Natural killer cell (primary cell): Measurements from ENCODE around the gene CEP131. TPM values are rescaled to one million over a fixed set of nuclear protein-coding genes. Genes with fewer than 3 reads are reported as not detected.

ENCODE experiments used
- ATAC-seq, 3 donors: fragments of 150-1000 bp in 2 of 3; fragments of 200-7000 bp in 1 of 3; cut with Tn5 transposase; 1 replicate in 1 of 3; 2 replicates in 2 of 3; pipeline ENCODE4 v1.10.0; 2021; ENCODE audit warnings: mild to moderate bottlenecking in 2 of 3, moderate library complexity in 2 of 3
- DNase-seq, 2 donors: peaks; one replicate each; pipeline versions ENCODE4 v3.0.0 to v3.0.0-alpha.2; 2013 to 2021; ENCODE audit warnings: mixed read lengths in 1 of 2
- H3K27ac ChIP-seq: one replicate; pipeline ENCODE4 v1.5.1; 2013; ENCODE audit warnings: mild to moderate bottlenecking, low read length
- H3K27me3 ChIP-seq: one replicate; pipeline ENCODE4 v1.6.1; 2013; ENCODE audit warnings: low read length; ENCODE audit not compliant: control insufficient read depth, insufficient read depth
- H3K36me3 ChIP-seq: one replicate; pipeline ENCODE4 v1.6.1; 2013; ENCODE audit warnings: low read length; ENCODE audit not compliant: control insufficient read depth, insufficient read depth
- H3K4me1 ChIP-seq: one replicate; pipeline ENCODE4 v1.6.1; 2013; ENCODE audit warnings: low read length; ENCODE audit not compliant: control insufficient read depth, insufficient read depth
- H3K4me3 ChIP-seq: one replicate; pipeline ENCODE4 v1.5.1; 2013; ENCODE audit warnings: low read length
- H3K9me3 ChIP-seq: one replicate; pipeline ENCODE4 v1.6.1; 2013; ENCODE audit warnings: low read length; ENCODE audit not compliant: control insufficient read depth, insufficient read depth
- H3K27ac Mint-ChIP-seq, 2 donors: one replicate each; pipeline ENCODE4 v1.8.0; 2022; ENCODE audit warnings: mild to moderate bottlenecking in 2 of 2, mixed read lengths in 2 of 2, moderate library complexity in 1 of 2
- H3K27me3 Mint-ChIP-seq, 2 donors: one replicate each; pipeline ENCODE4 v1.8.0; 2022; ENCODE audit warnings: low read depth in 2 of 2, mixed read lengths in 2 of 2
- H3K36me3 Mint-ChIP-seq: one replicate; pipeline ENCODE4 v1.8.0; 2022; ENCODE audit warnings: mixed read lengths
- H3K4me1 Mint-ChIP-seq, 2 donors: one replicate each; pipeline ENCODE4 v1.8.0; 2022; ENCODE audit warnings: mixed read lengths in 2 of 2
- H3K4me3 Mint-ChIP-seq: one replicate; pipeline ENCODE4 v1.8.0; 2022; ENCODE audit warnings: mild to moderate bottlenecking, moderate library complexity, mixed read lengths
- H3K9me3 Mint-ChIP-seq, 2 donors: one replicate each; pipeline ENCODE4 v1.8.0; 2022; ENCODE audit warnings: mixed read lengths in 2 of 2
- WGBS: methylation state at CpG from one replicate; pipeline ENCODE4 v1.1.7; 2013; ENCODE audit warnings: missing lambda C conversion rate; ENCODE audit not compliant: insufficient coverage; 5-methylcytosine and 5-hydroxymethylcytosine counted together
- intact Hi-C: fragments of 100-400 bp; cut with micrococcal nuclease; formaldehyde crosslinking; loops from one replicate; pipeline ENCODE4 v1.14.2; 2022
- total RNA-seq, 4 donors: library from RNA; stranded (reverse); fragments of 120-200 nt in 1 of 4; gene quantifications; one replicate each; pipeline versions ENCODE4 v1.2.3 to v1.2.4, GENCODE V29; 2013 to 2022
- TF ChIP-seq, protein P1 (sequence below): fragments of 200-600 bp; IDR thresholded peaks from one replicate; pipeline ENCODE4 v1.8.0; 2022; ENCODE audit warnings: antibody characterized with exemption

Gene CEP131
- total RNA-seq, 3 donors from 2014 or later (not counting 1 experiment from before 2014, with no cell fraction given): 9.9 to 11.4 (median 10.0) TPM

DNA sequence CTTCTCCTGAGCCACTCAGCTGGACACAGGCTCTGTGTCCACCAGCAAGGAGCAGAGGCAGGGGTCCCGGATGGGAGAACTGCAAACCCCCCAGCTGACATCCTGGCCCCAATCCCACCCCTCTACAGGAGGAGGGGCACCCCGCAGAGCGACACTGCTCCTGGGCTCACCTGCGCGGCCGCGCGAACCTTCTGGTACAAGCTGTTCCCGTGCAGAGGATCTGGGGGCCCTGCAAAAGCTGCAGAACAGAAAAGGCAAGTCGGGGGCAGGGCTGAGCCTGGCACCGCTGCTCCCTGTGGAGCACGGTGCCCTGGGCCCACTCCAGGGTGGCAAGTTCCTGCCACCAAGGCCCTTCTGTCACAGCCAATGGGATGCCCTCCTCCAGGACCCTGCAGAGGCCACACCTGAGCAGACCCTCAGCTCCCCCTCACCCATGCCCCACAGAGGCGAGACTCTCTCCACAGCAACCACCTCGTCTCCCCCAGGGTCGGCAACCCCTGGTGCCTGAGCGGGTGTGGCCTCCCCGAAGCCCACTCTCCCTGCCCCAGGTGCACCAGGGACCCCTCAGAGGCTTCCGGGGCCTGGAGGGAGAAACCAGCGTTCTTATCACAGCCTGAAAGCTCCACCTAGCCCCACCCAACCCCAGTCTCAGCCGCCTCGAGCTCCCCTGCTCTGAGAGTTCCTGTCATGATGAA, 11.2 kb upstream of the CEP131 start:
- no peak for ATAC-seq
- H3K36me3 ChIP-seq: peaks cover 23% of the 10 kb centered on the region
- WGBS: 95% methylated on average over 21 of the region's 21 CpGs

GRCh38 chr17:81233316-81233715, 10.6 kb upstream of the CEP131 start:
- peaks cover 14 to 36% of the 10 kb centered on the region in 2 donors for H3K4me1 Mint-ChIP-seq
- TF ChIP-seq, protein P1, sequence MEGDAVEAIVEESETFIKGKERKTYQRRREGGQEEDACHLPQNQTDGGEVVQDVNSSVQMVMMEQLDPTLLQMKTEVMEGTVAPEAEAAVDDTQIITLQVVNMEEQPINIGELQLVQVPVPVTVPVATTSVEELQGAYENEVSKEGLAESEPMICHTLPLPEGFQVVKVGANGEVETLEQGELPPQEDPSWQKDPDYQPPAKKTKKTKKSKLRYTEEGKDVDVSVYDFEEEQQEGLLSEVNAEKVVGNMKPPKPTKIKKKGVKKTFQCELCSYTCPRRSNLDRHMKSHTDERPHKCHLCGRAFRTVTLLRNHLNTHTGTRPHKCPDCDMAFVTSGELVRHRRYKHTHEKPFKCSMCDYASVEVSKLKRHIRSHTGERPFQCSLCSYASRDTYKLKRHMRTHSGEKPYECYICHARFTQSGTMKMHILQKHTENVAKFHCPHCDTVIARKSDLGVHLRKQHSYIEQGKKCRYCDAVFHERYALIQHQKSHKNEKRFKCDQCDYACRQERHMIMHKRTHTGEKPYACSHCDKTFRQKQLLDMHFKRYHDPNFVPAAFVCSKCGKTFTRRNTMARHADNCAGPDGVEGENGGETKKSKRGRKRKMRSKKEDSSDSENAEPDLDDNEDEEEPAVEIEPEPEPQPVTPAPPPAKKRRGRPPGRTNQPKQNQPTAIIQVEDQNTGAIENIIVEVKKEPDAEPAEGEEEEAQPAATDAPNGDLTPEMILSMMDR: no peak
- no peak overlapping the region for H3K27ac ChIP-seq
- H3K9me3 Mint-ChIP-seq: no peaks in the 10 kb centered on the region
- WGBS: 97% methylated on average over 17 of the region's 17 CpGs
- no peaks in the 10 kb centered on the region for H3K36me3 Mint-ChIP-seq
- H3K4me1 ChIP-seq: peaks cover 33% of the 10 kb centered on the region
- H3K4me3 Mint-ChIP-seq: no peak overlapping the region
- no peak for DNase-seq
- H3K27ac Mint-ChIP-seq: no peak overlapping the region
- H3K36me3 ChIP-seq: peaks cover 23% of the 10 kb centered on the region
- H3K27me3 ChIP-seq: no peaks in the 10 kb centered on the region
- no peak for ATAC-seq
- intact Hi-C loops: no loop called here
- H3K27me3 Mint-ChIP-seq: no peaks in the 10 kb centered on the region
- H3K9me3 ChIP-seq: no peaks in the 10 kb centered on the region
- H3K4me3 ChIP-seq: no peak overlapping the region

More for the DNA sequence above, 11.2 kb upstream of the CEP131 start:
- DNase-seq: no peak
- TF ChIP-seq, protein P1: no peak
- H3K9me3 Mint-ChIP-seq: no peaks in the 10 kb centered on the region
- peaks cover 14 to 38% of the 10 kb centered on the region in 2 donors for H3K4me1 Mint-ChIP-seq
- no peak overlapping the region for H3K4me3 ChIP-seq
- peaks cover 28% of the 10 kb centered on the region for H3K4me1 ChIP-seq
- intact Hi-C loops: no loop called here
- no peak overlapping the region for H3K27ac ChIP-seq
- no peaks in the 10 kb centered on the region for H3K9me3 ChIP-seq
- H3K36me3 Mint-ChIP-seq: no peaks in the 10 kb centered on the region
- H3K4me3 Mint-ChIP-seq: no peak overlapping the region
- no peaks in the 10 kb centered on the region for H3K27me3 ChIP-seq
- H3K27me3 Mint-ChIP-seq: no peaks in the 10 kb centered on the region
- no peak overlapping the region for H3K27ac Mint-ChIP-seq

- intact Hi-C loops: no loop called here
- no peaks in the 10 kb centered on the region for H3K36me3 Mint-ChIP-seq
- no peaks in the 10 kb centered on the region for H3K27me3 Mint-ChIP-seq
- no peak overlapping the region for H3K27ac Mint-ChIP-seq
- no peak overlapping the region for H3K4me3 ChIP-seq
- H3K27ac ChIP-seq: no peak overlapping the region
- H3K27me3 ChIP-seq: no peaks in the 10 kb centered on the region
- no peak for DNase-seq
- ATAC-seq: no peak
- TF ChIP-seq, protein P1: no peak
- peaks cover 23% of the 10 kb centered on the region for H3K36me3 ChIP-seq
- no peaks in the 10 kb centered on the region for H3K9me3 ChIP-seq
- peaks cover 30% of the 10 kb centered on the region for H3K4me1 ChIP-seq
- peaks cover 20 to 38% of the 10 kb centered on the region in 2 donors for H3K4me1 Mint-ChIP-seq
- WGBS: 97% methylated on average over 19 of the region's 19 CpGs
- H3K9me3 Mint-ChIP-seq: no peaks in the 10 kb centered on the region
- no peak overlapping the region for H3K4me3 Mint-ChIP-seq
Observed at GRCh38 chr17:81232616-81233241, 10.0 kb upstream of the CEP131 start.
